Measurements from ENCODE around the gene CFAP45. TPM values are rescaled to one million over a fixed set of nuclear protein-coding genes. Genes with fewer than 3 reads are reported as not detected.
"Not testable (repeated sequence)": the region's sequence is repeated elsewhere in the genome, so short reads cannot be mapped to it uniquely, and the experiment has no call there.

The CFAP45 gene
- total and polyA plus RNA-seq, 3 donors from 2014 or later: 13.0 to 59.6 (median 30.4) TPM

DNA sequence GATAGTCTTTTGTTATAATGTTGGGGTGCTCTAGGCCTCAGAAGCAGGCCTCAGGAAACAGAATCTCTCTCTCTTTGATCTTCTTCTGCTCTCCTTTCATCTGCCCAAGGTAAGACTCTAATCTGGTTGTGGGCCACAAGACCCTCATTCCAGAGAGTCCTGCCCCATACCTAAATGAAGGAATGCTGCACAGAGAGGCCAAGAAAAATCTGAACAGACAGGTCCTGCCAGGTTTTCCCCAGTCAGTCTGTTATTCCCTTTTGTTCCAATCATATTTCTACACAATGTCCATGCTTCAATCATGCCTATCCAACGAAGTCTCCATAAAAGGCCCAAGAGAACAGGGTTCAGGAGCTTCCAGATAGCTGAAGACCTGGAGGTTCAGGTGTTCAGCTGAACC is 7.0 kb upstream of the CFAP45 start:
- 76 to 79% methylated on average over 1 of the region's 1 CpG for WGBS, 2 donors
- Histone ChIP-seq H3K9me3 (no peaks in the 10 kb centered on the region), H3K36me3 (ENCODE audit: low read depth, missing control alignments) (no peaks in the 10 kb centered on the region), H3K4me3 (no peak overlapping the region), H3K4me1 (peaks cover 21% of the 10 kb centered on the region), H3K27me3 (no peaks in the 10 kb centered on the region), H3K27ac (peak overlapping the region in 1 of 2 donors; percentile 51)
- TF ChIP-seq, protein P1, sequence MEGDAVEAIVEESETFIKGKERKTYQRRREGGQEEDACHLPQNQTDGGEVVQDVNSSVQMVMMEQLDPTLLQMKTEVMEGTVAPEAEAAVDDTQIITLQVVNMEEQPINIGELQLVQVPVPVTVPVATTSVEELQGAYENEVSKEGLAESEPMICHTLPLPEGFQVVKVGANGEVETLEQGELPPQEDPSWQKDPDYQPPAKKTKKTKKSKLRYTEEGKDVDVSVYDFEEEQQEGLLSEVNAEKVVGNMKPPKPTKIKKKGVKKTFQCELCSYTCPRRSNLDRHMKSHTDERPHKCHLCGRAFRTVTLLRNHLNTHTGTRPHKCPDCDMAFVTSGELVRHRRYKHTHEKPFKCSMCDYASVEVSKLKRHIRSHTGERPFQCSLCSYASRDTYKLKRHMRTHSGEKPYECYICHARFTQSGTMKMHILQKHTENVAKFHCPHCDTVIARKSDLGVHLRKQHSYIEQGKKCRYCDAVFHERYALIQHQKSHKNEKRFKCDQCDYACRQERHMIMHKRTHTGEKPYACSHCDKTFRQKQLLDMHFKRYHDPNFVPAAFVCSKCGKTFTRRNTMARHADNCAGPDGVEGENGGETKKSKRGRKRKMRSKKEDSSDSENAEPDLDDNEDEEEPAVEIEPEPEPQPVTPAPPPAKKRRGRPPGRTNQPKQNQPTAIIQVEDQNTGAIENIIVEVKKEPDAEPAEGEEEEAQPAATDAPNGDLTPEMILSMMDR (IDR thresholded peaks at IDR 0.05): no peak
- no peak for TF ChIP-seq POLR2A (IDR thresholded peaks at IDR 0.05)
- DNase-seq: no peak
- intact Hi-C loops (cut with DNase I; ENCODE audit: low total_unique reads): no loop called here

DNA sequence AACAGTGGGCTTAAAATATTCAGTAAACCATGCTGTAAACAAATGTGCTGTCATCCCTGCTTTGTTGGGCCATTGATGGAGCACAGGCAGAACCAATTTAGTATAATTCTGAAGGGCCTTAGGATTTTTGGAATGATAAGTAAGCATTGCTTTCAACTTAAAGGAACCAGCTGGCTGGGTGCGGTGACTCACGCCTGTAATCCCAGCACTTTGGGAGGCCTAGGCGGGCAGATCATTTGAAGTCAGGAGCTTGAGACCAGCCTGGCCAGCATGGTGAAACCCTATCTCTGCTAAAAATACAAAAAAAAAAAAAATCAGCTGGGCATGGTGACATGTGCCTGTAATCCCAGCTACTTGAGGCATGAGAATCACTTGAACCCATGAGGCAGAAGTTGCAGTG is 4.1 kb upstream of the CFAP45 start:
- H3K36me3 ChIP-seq (ENCODE audit: low read depth, missing control alignments); H3K4me3 ChIP-seq; H3K27me3 ChIP-seq; H3K27ac ChIP-seq; DNase-seq; H3K9me3 ChIP-seq; intact Hi-C loops (cut with DNase I; ENCODE audit: low total_unique reads): not testable (repeated sequence)
- H3K4me1 ChIP-seq: peaks cover 17% of the 10 kb centered on the region
- WGBS, 2 donors: 75 to 80% methylated on average over 3 of the region's 3 CpGs

DNA sequence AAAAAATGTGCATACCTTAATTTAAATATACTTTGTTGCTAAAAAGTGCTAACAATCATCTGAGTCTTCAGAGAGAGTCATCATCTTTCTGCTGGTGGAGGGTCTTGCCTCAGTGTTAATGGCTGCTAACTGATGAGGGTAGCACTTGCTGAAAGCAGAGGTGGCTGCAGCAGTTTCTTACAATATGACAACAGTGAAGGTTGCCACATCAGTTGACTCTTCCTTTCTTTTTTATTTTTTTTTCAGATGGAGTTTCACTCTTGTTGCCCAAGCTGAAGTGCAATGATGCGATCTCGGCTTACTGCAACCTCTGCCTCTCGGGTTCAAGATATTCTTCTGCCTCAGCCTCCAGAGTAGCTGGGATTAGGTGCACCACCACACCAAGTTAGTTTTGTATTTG is 2.6 kb upstream of the CFAP45 start:
- Histone ChIP-seq H3K4me1 (peaks cover 15% of the 10 kb centered on the region), H3K4me3 (no peak overlapping the region), H3K27me3 (no peaks in the 10 kb centered on the region), H3K36me3 (ENCODE audit: low read depth, missing control alignments) (no peaks in the 10 kb centered on the region), H3K27ac (no peak overlapping the region), H3K9me3 (no peaks in the 10 kb centered on the region)
- DNase-seq: no peak
- TF ChIP-seq, protein P1 (IDR thresholded peaks at IDR 0.05): no peak
- no peak for TF ChIP-seq POLR2A (IDR thresholded peaks at IDR 0.05)
- WGBS, 2 donors: 96 to 100% methylated on average over 3 of the region's 3 CpGs
- intact Hi-C loops (cut with DNase I; ENCODE audit: low total_unique reads): no loop called here

DNA sequence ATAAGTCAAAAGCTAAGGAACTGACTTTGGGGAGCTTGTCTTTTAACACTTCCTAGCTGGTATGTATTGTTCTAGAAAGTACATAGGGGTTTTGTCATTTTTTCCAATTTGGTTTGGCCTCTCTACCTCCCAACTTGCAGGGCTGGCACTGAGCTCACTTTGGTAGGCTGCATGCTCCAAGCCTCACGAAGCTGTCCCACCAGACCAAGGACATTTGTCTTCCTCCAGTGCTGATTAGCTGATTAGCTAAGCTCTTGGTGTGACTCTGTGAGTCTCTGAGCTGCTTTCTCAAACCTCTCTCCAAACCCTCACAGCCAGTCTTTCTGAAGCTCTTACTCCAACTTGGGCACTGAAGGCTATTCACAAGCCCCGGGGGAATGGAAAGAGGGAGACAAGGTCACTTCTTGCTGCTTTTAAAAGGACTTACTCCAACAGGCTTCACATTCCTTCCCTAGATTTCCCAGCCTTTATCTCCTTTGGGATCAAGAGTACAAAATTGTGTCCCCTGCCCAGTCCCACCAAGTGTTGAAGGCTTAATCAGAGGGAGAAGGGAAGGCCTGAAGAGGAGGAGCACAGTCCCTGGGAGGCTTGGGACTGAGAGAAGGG is 893 bp upstream of the CFAP45 start:
- 42 to 47% methylated on average over 2 of the region's 2 CpGs for WGBS, 2 donors
- Histone ChIP-seq H3K4me1 (peaks cover 15% of the 10 kb centered on the region), H3K9me3 (no peaks in the 10 kb centered on the region), H3K27ac (peak overlapping the region in 1 of 2 donors; percentile 20), H3K4me3 (no peak overlapping the region), H3K36me3 (ENCODE audit: low read depth, missing control alignments) (no peaks in the 10 kb centered on the region), H3K27me3 (no peaks in the 10 kb centered on the region)
- no peak for DNase-seq
- TF ChIP-seq, protein P1 (IDR thresholded peaks at IDR 0.05): no peak
- no peak for TF ChIP-seq POLR2A (IDR thresholded peaks at IDR 0.05)
- intact Hi-C loops (cut with DNase I; ENCODE audit: low total_unique reads): no loop called here

DNA sequence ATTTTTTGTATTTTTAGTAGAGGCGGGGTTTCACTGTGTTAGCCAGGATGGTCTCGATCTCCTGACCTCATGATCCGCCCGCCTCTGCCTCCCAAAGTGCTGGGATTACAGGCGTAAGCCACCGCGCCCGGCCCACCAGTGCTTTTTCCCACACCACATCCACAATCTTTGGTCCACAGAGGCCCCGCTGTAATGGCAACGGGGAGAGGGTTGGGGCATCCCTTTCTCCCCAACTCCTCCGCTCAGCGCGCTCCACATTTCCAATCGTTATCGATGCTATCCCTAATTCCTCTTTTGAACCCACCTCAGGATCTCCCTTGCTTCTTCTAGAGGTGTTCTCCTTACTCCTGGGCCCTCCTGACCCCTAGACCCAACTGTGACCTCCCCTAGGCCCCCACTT is 331 bp downstream of the CFAP45 start:
- H3K9me3 ChIP-seq; H3K36me3 ChIP-seq (ENCODE audit: low read depth, missing control alignments); intact Hi-C loops (cut with DNase I; ENCODE audit: low total_unique reads); DNase-seq; H3K27ac ChIP-seq; H3K27me3 ChIP-seq: not testable (repeated sequence)
- Histone ChIP-seq H3K4me3 (peak overlapping the region; percentile 24 to 38), H3K4me1 (peaks cover 15% of the 10 kb centered on the region)
- WGBS, 2 donors: 57 to 60% methylated on average over 11 to 15 of the region's 15 CpGs

DNA sequence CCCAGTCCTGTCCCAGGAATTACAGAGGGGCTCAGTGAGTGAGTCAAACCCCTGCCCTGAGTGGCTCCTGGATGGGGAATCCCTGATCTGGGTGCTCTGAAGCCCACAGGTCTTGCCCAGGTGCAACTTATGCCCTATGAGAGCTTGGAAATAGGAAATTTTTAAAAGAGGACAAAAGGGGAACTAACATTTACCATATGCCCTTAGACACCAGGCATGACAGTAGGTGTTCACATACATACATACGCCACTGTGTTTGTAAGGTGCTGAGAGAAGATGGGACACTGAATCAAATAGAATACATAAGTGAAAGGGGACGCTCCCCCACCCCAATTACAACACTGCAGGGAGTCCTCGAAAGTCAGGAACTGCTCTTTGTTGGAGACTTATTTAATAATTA is 1.4 kb downstream of the CFAP45 start:
- Histone ChIP-seq H3K4me3 (no peak overlapping the region), H3K27ac (no peak overlapping the region), H3K27me3 (no peaks in the 10 kb centered on the region), H3K9me3 (no peaks in the 10 kb centered on the region), H3K4me1 (peaks cover 15% of the 10 kb centered on the region), H3K36me3 (ENCODE audit: low read depth, missing control alignments) (no peaks in the 10 kb centered on the region)
- intact Hi-C loops (cut with DNase I; ENCODE audit: low total_unique reads): no loop called here
- WGBS, 2 donors: 87 to 90% methylated on average over 3 of the region's 3 CpGs
- no peak for DNase-seq
- no peak for TF ChIP-seq POLR2A (IDR thresholded peaks at IDR 0.05)
- TF ChIP-seq, protein P1 (IDR thresholded peaks at IDR 0.05): no peak
